Measurements from ENCODE around the gene LAPTM5.

DNA sequence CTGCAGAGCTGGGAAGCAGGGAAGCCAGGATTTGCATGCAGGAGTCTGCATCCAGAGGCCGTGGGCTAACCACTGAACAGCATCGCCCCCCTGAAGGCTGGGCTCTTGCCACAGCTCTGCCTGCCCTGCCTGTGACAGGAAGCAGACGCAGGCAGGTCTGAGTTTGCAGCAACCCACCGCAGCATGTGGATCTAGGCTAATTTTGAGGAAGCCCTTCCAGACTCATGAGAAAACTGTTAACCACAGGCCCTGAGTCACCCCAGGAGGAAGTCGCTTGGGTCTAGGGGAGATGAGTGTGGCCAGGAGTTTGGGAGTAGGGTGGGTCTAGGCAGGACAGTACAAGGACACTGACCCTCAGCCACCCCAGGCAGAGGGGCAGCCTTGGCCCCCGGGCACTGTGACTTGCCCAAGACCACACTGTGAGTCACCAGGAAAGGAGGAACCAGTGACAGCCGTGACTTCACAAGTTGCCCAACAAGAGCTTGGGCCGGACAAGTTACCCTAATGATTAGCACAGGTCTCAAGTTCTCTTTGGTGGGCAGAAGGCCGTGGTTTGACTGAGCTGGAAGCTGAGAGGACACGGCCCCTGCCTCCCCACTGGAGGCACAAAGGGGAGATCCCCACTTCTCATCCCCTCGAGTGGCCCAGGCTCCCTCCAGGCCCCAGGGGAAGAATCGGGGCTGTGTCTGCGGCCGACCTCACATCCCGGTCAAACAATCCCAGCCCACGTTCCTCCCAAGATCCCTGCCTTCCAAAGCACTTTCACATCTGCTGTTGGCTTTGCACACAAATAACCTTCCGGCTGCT, 826 bp downstream of the LAPTM5 start:
- no peak for TF ChIP-seq CTCF (conservative IDR thresholded peaks at IDR 0.05; ENCODE audit: low read depth, low read length)
- no peak for TF ChIP-seq EZH2 (IDR thresholded peaks at IDR 0.05; ENCODE audit: low read length, unreplicated experiment)
- TF ChIP-seq EZH2phosphoT487 (IDR thresholded peaks at IDR 0.05; ENCODE audit: borderline replicate concordance, low read length), result no peak

All from PC-3 (cell line).